HS-27A (cell line): ENCODE data around the gene GUCA1A.
A peak's percentile ranks its signal among the peaks of the same experiment; 100 is the strongest.
"Not testable (repeated sequence)": the region's sequence is repeated elsewhere in the genome, so short reads cannot be mapped to it uniquely, and the experiment has no call there.

ENCODE experiments used
- DNase-seq: peaks from one replicate; pipeline ENCODE4 v3.0.0-alpha.2; 2012; ENCODE audit warnings: low read depth, missing footprints

GUCA1A gene

DNA sequence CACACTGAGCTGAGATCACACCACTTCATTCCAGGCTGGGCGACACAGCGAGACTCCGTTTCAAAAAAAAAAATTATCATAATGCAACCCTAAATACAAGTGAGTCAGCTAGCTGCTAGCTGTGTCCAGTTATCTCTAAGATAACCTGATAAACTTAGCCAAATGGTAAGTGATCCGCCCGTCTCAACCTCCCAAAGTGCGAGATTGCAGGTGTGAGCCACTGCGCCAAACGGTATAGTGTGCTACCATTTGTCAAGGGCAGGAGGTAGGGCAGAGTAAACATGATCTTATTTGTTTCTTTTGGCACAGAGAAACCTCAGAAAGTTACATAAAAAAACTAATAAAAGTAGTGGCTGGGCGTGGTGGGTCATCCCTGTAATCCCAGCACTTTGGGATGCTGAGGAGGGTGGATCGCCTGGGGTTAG is 26.0 kb upstream of the GUCA1A start:
- no peak for DNase-seq

DNA sequence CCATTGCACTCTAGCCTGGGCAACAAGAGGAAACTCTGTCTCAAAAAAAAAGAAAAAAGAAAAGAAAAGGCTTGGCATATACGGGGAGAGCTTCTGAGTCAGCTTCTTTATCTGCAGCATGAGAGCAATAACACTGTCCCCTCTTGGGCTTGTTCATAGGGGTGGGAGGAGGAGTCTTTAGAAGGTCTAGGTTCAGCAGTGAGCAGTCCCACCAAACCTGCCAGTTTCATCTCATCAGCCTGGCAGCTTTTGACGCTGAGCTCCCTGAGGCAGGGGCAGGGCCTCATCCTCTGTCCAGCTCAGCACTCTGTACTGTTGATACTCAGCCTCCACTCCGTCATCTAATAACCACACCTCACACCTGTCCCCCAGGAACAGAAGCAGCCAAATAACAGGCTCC is 25.1 kb upstream of the GUCA1A start:
- DNase-seq, result no peak

- no peak for DNase-seq
Measured at GRCh38 chr6:42150254-42150653, 22.9 kb upstream of the GUCA1A start.

DNA sequence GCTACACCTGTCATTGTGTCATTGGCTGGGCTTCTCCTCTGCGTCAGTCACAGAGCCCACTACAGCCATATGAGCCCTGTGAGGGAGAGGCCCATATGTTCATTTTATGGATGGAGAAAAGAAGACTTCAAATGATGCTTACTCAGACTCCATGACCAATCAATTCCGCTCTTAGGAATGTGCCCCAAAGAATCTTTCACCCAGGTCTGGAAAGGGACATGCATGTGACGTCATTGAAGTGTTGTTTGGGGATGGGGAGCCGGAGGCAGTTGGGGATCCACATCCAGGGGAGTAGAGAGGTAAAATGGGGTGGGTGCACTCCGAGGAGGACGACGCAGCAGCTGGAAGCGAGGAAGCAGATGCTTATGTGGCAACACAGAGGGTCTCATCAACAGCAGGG is 21.1 kb upstream of the GUCA1A start:
- DNase-seq, result no peak

DNA sequence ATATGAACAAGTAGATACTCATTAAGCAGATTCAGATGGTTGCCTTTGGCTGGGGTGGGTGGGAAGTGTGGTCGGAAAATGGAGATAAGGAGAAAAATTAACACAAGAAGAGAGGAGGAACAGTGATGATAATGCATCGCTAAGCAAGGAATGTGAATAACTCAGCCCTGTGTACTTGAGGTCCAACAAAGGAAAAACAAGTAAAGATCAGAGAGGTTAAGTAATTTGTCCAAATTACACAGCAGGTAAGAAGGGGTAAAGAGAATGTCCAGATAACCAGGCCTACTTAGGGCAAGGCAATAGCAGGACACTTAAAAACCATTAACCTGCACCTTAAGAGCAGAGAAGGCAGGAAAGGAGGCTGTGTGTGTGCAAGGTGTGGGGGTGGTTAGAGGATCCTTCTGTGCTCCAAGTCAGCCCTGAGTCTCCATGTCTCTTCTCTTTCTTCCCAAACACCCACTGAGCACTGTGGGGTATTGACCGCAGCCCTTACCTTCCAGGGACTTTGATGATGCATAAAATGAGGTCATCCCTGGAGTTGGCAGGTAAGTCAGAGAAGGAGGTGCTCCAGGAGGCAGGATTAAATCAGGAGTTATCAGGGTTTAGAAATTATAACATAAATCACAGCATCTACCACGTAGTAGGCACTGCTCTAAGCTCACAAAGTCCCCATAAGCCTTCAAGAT is 20.5 kb upstream of the GUCA1A start:
- DNase-seq, result not testable (repeated sequence)

- no peak for DNase-seq
Measured at GRCh38 chr6:42153921-42154320, 19.2 kb upstream of the GUCA1A start.

DNA sequence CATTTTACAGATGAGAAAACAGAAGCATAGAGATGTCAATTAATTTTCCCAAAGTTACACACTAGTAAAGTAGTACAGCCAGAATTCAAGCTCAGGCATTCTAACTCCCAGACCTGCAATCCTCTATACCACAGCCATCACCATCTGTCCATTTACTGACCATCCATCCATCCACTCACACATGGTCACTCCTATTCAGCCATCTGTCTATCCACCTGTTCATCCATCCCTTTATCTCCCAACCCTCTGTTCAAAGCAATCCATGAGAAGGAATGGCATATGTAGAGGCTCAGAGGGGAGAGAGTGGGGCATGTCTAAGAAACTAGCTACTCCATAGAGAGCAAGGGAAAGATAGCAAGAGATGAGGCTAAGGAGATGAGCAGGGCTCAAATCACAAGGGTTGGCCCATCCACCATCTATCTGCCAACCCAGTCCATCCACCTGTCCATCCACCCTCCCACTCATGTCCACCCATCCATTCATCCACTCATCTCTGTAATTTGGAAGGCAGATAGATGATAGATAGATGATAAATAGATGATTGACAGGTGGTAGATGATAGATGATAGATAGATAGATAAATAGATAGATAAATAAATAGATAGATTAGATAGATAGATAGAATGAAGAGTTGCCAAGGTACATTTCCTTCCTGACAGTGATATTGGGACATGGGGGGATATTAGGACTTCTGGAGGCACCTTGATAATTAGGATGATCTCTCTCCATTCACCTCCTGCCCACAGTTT is 18.5 kb upstream of the GUCA1A start:
- no peak for DNase-seq

DNA sequence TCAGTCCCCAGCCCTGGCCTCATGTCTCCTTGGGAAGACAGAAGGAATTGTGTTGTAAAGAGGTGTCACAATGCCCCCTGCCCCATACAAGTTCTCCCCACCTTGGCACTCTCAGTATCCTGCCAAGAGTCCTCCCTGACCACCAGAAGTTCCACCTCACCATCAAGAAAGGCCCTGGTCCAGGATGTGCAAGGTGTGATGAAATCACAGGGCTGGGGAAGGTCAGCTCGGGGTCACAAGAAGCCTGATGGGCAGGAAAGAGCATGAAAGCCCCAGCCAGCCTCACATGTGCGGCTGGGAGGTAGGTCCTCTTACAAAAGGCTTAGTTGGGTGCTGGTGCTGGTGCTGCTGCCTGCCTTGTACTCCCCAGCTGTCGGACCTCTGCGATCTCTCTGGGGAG is 17.9 kb upstream of the GUCA1A start:
- no peak for DNase-seq

- no peak for DNase-seq
Measured at GRCh38 chr6:42156638-42157037, 16.5 kb upstream of the GUCA1A start.

DNA sequence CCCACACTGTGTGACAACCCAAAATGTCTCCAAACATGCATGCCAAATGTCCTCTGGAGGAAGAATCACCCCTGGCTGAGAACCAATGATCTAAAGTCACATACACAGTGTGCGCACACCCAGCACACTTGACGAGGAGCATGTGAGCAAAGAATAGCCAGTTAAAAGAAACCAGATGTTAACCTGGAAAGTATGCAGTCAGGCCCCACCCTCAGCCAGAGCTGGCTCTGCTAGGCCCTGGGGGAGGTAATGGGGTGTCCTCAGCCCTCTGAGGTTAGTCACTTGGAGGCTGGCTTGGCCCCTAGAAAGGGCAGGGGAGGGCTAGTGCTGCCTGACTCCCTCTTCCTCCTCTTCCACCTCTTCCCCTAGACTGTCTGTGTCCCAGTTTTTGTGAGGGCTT is 15.2 kb upstream of the GUCA1A start:
- no peak for DNase-seq

- no peak for DNase-seq
Measured at GRCh38 chr6:42158631-42159030, 14.5 kb upstream of the GUCA1A start.

GRCh38 chr6:42159431-42160024 is 13.6 kb upstream of the GUCA1A start:
- DNase-seq, result no peak

DNA sequence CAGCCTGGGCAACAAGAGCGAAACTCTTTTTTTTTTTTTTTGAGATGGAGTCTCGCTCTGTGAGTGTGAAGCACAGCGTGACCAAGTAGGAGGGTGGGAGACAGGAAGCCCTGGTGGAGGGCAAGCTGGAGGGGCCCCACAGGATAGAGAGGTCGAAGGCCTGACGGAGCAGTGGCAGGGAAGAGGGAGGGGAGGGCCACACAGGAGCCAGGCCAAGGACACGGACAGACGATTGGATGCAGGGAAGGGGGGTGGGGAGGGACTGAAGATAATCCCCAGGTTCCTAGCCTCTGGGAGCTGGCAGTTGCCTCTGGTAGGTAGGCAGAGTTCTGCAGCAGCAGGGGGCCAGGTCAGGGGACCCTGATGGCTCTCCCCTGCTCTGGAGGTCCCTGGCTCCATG is 10.8 kb upstream of the GUCA1A start:
- DNase-seq, result no peak

- no peak for DNase-seq
Measured at GRCh38 chr6:42162812-42163211, 10.4 kb upstream of the GUCA1A start.

GRCh38 chr6:42163981-42164380 is 9.2 kb upstream of the GUCA1A start:
- no peak for DNase-seq

DNA sequence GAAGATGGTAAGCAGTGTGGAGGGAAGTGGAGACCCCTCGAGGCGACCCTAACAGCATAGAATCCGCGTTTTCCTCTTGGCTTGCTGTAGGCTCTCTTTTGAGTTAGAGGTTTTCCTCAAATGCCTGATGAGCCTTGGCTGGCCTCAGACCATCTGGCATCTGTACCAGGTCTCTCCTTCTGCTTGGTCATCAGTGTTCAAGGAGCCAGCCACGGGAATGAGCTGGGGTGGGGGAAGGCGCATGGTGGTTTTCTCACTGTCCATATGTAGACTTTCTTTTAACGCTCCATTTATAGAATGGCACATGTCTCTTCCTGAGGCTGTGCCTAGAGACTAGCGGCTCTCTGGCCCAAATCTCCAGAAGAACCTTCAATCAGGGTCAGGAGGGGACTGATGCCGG is 8.1 kb upstream of the GUCA1A start:
- DNase-seq, result peak; percentile 50

DNA sequence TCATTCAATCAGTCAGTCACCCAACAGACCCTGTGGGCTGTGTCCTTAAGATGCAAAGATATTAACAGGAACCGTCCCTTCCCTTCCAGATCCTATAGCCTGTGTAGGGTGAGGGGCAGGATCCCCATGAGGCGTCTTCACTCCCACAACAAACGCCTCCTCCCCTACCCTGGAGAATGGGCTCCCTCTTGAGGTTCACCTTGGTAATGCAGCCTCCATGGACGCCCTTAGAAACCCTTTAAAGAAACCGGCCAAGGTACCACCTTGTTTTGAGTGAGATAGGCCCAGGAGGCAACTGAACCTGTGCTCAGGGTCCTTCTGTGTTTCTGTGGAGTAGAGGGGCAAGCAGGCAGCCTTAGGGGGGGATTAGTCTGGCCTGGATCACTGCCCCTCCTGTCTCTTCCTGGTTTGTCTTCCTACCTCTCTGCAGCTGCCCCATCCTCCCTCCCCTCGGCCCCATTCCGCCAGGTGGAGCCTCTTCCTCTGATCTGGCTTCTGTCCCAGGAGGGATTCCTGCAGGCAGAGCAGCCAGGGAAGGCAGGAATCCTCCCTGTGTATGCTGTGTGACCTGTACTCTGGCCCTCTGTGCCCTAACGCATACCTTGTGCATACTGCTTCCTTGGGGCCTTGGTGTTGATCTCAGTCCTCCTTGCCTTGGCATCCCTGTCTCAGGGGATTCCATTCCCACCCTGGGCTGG is 6.6 kb upstream of the GUCA1A start:
- DNase-seq, result peak; percentile 58

DNA sequence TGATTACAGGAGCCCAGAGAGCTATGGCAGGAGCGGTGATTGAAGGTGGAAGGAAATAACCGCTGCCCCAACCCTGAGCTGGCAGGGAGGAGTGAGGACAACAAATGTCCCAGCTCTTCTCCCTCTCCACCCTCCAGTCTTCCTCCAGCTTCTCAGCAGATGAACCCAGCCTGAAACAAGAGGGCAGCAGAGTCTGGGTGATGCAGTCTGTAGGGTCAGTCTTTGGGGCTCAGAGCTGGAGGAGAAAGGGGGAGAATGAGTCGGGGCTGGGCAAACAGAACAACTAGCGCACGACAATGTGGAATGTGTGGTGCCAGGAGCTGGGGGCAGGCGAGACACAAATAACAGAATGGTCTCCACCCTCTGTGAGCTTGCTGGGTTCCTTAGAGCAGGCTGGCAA is 4.5 kb upstream of the GUCA1A start:
- no peak for DNase-seq

DNA sequence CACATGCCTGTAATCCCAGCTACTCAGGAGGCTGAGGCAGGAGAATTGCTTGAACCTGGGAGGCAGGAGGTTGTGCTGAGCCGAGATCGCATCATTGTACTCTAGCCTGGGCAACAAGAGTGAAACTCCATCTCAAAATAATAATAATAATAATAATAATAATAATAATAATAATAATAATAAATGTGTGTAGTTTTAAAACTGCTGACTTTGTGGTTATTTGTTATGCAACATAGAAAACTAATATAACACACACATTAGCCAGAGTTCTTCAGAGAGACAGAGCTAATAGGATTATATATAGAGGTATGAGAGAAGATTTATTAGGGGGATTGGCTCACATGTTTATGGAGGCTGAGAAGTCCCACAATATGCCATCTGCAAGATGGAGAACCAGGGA is 3.4 kb upstream of the GUCA1A start:
- DNase-seq, result not testable (repeated sequence)

DNA sequence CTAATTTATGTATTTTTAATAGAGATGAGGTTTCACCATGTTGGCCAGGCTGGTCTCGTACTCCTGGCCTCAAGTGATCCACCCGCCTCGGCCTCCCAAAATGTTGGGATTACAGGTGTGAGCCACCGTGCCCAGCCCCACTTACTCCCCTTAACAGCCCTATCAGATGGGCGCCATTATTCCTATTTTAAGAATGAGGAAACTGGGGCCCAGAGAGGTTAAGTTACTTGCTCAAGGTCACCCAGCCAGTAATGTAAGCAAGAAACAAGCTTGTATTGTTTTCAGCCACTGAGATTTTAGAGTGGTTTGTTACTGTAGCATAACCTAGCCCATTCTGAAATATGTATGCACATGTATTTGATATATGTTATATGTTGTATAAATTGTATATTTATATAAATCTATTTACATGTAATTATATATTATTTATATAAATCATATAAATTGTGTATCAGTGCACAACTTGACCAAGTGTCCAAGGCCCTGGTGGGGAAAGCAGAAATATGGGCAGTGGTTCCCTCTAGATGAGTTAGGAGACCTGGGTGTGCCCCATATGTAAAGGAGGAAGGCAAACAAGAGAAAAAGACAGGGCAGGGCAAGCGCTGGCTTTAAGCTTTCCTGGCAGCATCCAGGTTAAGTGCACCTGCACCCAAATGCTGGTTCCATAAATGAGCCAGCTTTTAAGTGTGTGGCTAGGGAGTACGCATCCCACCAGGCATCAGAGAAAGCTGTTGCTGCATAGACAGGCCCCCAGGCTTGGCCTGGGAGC is 1.2 kb upstream of the GUCA1A start:
- DNase-seq, result no peak

DNA sequence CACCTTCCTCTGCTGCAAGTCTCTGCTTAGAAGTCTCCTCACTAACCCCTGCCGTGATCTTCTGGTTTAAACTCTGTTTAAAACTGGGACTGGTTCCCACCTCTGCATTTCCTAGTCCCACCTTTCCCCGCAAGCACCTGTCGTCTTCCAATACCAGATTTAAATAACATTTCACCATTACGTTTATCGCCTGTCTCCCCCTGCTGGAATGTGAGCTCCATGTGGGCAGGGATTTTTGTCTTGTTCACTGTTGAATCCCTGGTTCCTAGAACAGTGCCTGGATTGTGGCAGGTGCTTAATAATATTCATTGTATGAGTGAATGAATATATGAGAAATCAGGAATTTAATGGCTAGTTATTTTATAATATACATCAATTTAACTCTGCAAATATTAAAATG is 2.7 kb downstream of the GUCA1A start:
- no peak for DNase-seq

DNA sequence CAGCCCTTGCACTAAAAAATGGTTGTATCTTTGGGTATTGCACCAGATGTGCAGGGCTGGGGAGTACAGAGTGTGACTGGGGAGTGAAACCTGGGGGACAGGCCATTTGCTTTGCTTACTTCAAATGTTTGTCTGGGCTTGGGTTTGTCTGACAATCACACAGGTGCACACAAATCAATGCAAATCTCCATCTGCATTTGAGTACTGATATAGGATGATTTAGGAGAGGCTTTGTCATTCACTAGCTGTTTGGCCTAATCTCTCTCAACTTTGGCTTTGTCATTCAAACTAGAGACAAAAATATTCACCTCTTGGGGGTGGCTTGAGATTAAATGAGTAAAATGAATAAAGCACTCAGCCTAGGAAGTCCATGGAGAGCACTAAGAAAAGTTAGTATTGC is 3.8 kb downstream of the GUCA1A start:
- no peak for DNase-seq
